ENCODE measurements around the gene PPP1R12C. TPM values are rescaled to one million over a fixed set of nuclear protein-coding genes. Genes with fewer than 3 reads are reported as not detected.

Gene PPP1R12C
- polyA plus RNA-seq, 4 donors, result 56.8 to 120 (median 69.6) TPM

DNA sequence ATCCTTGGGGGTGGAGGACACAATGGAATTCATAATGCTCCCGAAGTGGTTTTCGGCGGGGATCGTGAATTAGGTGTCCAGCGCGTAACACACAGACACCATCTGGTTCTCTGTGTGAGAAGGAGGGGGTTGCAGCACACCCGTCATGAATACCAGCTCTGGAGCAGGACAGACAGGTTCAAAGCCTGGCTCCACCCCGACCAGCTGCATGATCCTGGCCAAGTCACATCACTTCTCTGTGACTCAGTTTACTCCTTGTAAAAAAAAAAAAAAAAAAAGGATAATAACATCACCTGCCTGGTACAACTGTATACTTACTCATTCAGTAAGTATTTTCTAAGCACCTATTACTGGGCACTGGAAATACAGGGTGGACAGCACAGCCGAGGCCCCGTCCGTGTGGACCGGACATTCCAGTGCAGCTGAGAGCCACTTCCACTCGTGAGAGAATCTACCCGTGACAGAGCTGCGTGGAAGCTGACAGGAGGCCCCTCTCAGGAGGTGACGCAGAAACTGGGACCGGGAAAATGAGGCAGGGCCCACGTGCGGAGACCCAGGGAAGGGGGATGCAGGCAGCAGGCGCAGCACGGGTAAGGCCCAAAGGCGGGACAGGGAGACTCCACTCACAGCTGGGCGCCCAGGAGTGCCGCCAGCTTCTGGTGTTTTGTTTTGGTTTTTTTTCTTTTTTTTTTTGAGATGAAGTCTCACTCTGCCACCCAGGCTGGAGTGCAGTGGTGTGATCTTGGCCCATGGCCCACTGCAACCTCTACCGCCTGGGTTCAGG lies 66.5 kb downstream of the PPP1R12C start:
- DNase-seq (ENCODE audit: low read depth in 4 of 4, low spot score in 3 of 4), result no peak

DNA sequence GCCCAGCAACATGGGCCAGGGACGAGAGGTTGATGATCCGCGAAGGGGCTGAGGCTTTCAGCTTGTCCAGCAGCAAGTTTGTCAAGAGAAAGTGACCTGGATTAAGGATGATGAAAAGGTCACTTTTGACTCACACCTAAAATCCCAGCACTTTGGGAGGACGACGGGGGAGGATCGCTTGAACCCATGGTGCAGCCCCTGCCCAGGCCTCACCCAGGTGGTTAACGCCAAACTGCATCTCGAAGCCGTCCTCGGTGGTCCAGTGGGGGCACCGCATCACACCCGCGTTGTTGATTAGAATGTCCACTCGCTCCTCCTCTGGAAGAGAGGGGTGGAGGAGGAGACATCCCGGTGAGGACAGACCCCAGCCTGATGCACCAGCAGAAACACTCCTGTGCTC lies 69.0 kb downstream of the PPP1R12C start:
- no peak for DNase-seq (ENCODE audit: low read depth in 4 of 4, low spot score in 3 of 4)

DNA sequence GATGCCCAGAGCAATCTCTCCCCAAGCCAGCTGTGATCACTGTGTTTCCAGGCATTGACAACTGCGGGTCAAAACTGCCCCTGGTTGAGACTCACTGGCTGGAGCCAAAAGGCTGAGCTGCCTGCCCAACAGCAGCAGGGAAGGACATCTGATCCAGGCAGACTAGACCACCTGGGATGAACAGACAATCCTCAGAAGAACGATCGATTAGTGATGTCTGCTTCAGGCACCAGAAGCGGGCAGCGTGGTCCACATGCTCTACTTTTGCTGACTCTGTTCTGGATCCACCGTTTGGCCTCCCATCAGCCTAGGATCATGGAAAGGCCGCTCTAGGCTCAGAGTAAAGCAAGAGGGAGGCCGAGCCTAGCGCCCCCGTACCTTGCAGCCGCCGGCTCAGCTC lies 69.5 kb downstream of the PPP1R12C start:
- no peak for DNase-seq (ENCODE audit: low read depth in 4 of 4, low spot score in 3 of 4)

- no peak for DNase-seq (ENCODE audit: low read depth in 4 of 4, low spot score in 3 of 4)
These were observed 70.3 kb downstream of the PPP1R12C start for GRCh38 chr19:55046975-55047622.

DNA sequence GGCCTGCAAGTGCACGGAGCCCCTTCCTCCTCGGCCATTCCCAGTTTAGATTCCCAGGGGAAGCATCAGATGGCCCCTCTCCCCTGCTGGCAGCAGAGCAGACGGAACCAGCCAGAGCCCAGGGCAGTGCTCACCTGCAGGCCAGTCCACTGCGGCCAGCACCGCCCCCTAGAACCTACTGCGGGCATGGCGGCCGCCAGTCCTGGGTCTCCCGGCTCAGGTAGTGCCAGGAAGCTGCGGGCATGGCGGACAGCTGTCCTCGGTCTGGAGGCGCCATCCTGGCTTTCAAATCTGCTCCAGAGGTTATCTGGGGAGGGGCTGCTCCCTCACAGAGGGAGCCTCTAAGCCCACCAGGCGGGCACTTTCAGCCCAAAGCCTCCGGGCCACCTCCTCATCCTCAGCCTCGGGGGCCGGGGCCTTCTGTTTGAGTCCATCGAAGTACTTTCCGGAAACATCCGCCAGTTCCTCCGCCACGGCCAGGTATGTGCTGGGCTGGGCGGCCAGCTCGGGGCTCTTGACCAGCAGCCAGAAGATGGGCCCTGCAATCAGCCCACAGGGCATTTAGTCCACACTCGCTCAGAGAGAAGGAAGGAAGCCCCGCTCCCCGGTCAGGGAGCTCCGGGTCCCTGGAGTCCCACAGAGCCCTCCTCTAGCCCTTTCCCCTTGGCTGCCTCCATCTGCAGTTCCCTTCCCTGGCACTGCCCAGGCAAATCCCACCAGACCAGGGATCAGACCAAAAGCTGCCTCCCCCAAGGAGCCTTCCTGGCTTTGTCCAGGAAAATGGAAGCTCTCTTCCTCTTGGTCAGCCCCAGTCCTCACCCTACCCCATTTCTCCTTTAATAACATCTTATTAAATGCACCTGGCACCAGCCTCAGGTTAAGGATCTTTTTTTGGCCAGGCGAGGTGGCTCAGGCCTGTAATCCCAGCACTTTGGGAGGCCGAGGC lies 72.4 kb downstream of the PPP1R12C start:
- DNase-seq (ENCODE audit: low read depth in 4 of 4, low spot score in 3 of 4), result no peak

DNA sequence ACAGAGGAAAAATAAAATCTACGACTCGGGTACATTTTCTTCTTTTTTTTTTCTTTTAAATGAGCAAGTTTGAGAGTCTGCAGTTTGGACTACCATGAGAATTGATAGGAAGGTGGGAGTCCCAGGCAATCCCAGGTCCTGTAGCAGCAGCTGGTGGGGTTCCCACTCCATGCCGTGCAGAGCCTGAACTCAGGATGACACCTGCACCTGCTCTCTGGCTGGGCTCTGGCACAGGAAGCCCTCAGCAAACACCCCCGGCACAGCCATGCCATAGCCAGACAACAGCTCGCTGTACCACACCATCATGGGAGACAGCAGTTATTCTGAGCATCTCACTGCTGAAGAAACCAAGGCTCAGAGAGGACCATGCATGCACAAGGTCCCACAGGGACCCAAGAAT lies 73.2 kb downstream of the PPP1R12C start:
- DNase-seq (ENCODE audit: low read depth in 4 of 4, low spot score in 3 of 4), result no peak

DNA sequence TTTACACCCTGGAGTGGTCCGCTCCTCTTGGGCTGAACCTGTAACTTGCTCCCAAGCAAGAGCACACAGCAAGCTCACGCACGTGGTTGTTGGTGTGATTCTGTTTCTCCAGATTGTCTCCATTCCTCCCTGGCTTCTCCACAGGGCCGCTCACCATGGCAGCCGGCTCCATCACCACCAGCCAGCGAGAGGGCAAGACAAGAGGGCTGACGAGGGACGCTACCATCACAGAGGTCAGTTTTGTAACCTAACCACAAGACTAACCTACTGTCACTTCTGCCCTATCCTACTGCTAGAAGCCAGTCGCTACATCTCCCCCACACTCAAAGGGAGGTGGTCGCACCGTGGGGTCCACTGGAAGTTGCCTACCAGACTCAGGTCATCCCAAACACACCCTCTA lies 74.7 kb downstream of the PPP1R12C start:
- no peak for DNase-seq (ENCODE audit: low read depth in 4 of 4, low spot score in 3 of 4)

DNA sequence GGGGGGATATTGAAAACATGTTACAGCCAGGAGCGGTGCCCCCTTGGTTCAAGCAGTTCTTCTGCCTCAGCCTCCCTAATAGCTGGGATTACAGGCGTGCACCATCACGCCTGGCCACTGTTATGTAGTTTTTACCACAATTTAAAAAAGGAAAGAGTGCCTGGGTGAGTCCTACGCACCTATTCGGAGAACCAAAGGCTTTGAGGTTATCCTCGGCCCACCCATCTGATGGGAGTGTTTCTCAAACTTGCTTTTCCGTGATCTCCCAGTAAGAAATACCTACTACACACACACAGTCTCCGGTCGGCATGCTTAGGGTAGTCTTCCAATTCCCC lies 75.1 kb downstream of the PPP1R12C start:
- DNase-seq (ENCODE audit: low read depth in 4 of 4, low spot score in 3 of 4), result no peak

DNA sequence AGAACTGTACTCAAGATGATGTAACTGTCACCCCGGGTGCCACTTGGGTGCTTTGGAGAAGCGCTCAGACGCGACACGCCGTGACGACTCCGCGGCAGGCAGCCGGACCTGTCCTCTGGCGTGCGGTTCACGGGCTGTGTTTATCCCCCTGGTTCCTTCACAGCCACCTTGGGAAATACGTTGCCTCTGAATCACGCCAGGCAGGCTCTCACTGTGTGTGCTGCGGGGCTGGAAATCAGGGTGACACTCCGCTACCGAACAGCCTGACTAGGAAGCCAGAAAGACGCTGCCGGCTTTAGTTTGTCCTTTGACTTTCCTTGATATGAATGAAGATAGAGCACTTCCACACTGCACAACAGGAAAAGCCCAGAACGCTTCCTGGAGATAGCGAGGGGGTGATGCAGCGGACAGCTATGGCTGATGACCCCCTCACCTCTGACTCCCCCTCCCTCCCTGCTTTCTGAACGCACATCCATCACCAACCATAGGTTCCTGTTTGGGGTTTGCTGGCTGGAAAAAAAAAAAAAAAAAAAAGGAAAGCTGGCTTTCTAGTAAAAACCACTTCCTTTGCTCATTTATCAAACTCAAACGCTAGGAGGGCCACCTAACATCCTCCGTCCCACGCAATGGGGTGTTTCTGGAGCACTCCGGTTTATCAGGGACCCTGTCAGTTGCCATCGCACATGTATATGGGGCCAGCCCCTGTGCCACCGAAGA lies 75.7 kb downstream of the PPP1R12C start:
- DNase-seq (ENCODE audit: low read depth in 4 of 4, low spot score in 3 of 4), result no peak

DNA sequence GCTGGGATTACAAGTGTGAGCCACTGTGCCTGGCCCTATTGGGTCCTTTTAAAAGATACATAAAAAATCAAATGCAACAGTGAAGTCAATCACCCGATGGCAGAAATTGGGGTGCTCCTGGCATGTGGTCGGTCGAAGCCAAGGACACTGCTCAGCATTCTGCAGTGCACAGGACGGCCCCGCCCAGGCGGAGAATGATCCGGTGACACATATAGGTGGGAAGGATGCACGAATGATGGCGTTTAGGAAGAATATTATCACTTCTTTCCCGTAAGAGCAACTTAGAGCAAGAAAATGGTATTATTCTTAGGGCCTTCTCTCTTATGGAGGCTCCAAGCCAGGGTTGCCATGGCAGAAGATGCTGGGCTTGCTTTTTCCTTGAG lies 76.2 kb downstream of the PPP1R12C start:
- DNase-seq (ENCODE audit: low read depth in 4 of 4, low spot score in 3 of 4), result no peak

Other genes with a start within 250 kb of the PPP1R12C start
- under 1 TPM; 0.23 to 0.67 (median 0.46) TPM for gene FCAR, start 243.4 kb downstream of the PPP1R12C start, polyA plus RNA-seq (ENCODE audit: insufficient read length in 4 of 4)
- gene NCR1, start 211.5 kb downstream of the PPP1R12C start, polyA plus RNA-seq (ENCODE audit: insufficient read length in 4 of 4), result under 1 TPM in 2 of 4 donors, not detected in 2; 0.13 to 0.26 TPM
- not detected for gene NLRP7, start 170.1 kb downstream of the PPP1R12C start, polyA plus RNA-seq (ENCODE audit: insufficient read length in 4 of 4)
- 10 to 100 TPM in 3 of 4 donors, 1 to 10 TPM in 1; 5.0 to 26.4 (median 14.7) TPM for gene NLRP2, start 151.3 kb downstream of the PPP1R12C start, polyA plus RNA-seq (ENCODE audit: insufficient read length in 4 of 4)
- under 1 TPM; 0.39 to 0.72 (median 0.51) TPM for gene GP6, start 79.4 kb downstream of the PPP1R12C start, polyA plus RNA-seq (ENCODE audit: insufficient read length in 4 of 4)
- gene RDH13, start 54.5 kb downstream of the PPP1R12C start, polyA plus RNA-seq (ENCODE audit: insufficient read length in 4 of 4), result 10 to 100 TPM in 3 of 4 donors, 1 to 10 TPM in 1; 9.2 to 25.8 (median 18.7) TPM
- 10 to 100 TPM in 3 of 4 donors, 1 to 10 TPM in 1; 1.5 to 92.9 (median 53.5) TPM for gene EPS8L1, start 41.8 kb downstream of the PPP1R12C start, polyA plus RNA-seq (ENCODE audit: insufficient read length in 4 of 4)
- gene TNNT1, start 31.6 kb upstream of the PPP1R12C start, polyA plus RNA-seq (ENCODE audit: insufficient read length in 4 of 4), result 1 to 10 TPM; 4.2 to 9.9 (median 5.7) TPM
- 1 to 10 TPM in 3 of 4 donors, under 1 TPM in 1; 0.57 to 5.4 (median 4.5) TPM for gene TNNI3, start 40.1 kb upstream of the PPP1R12C start, polyA plus RNA-seq (ENCODE audit: insufficient read length in 4 of 4)
- gene DNAAF3, start 49.0 kb upstream of the PPP1R12C start, polyA plus RNA-seq (ENCODE audit: insufficient read length in 4 of 4), result 10 to 100 TPM in 1 of 4 donors, 1 to 10 TPM in 3; 2.0 to 10.4 (median 7.7) TPM
- under 1 TPM; 0.09 to 0.52 (median 0.29) TPM for gene SYT5, start 62.7 kb upstream of the PPP1R12C start, polyA plus RNA-seq (ENCODE audit: insufficient read length in 4 of 4)
- gene PTPRH, start 91.9 kb upstream of the PPP1R12C start, polyA plus RNA-seq (ENCODE audit: insufficient read length in 4 of 4), result 1 to 10 TPM in 1 of 4 donors, under 1 TPM in 3; 0.11 to 2.8 (median 0.26) TPM
- gene TMEM86B, start 111.1 kb upstream of the PPP1R12C start, polyA plus RNA-seq (ENCODE audit: insufficient read length in 4 of 4), result 1 to 10 TPM; 2.1 to 5.7 (median 4.0) TPM
- 10 to 100 TPM; 30.0 to 58.5 (median 41.8) TPM for gene PPP6R1, start 141.4 kb upstream of the PPP1R12C start, polyA plus RNA-seq (ENCODE audit: insufficient read length in 4 of 4)
- 10 to 100 TPM; 20.7 to 46.5 (median 25.4) TPM for gene HSPBP1, start 162.5 kb upstream of the PPP1R12C start, polyA plus RNA-seq (ENCODE audit: insufficient read length in 4 of 4)
- 10 to 100 TPM; 12.8 to 20.6 (median 15.5) TPM for gene BRSK1, start 166.4 kb upstream of the PPP1R12C start, polyA plus RNA-seq (ENCODE audit: insufficient read length in 4 of 4)
- gene TMEM150B, start 207.7 kb upstream of the PPP1R12C start, polyA plus RNA-seq (ENCODE audit: insufficient read length in 4 of 4), result 1 to 10 TPM in 2 of 4 donors, under 1 TPM in 2; 0.80 to 2.0 (median 1.0) TPM
- gene KMT5C, start 222.2 kb upstream of the PPP1R12C start, polyA plus RNA-seq (ENCODE audit: insufficient read length in 4 of 4), result 10 to 100 TPM; 13.3 to 33.5 (median 17.0) TPM
- gene COX6B2, start 237.1 kb upstream of the PPP1R12C start, polyA plus RNA-seq (ENCODE audit: insufficient read length in 4 of 4), result 1 to 10 TPM in 2 of 4 donors, under 1 TPM in 2; 0.49 to 1.5 (median 0.83) TPM
- gene GARIN5B, start 245.6 kb upstream of the PPP1R12C start, polyA plus RNA-seq (ENCODE audit: insufficient read length in 4 of 4), result under 1 TPM; 0.13 to 0.31 (median 0.17) TPM

All from left renal pelvis (tissue), 4 donors.